Upper lobe of left lung (tissue), 6 donors: ENCODE data around the gene NPHP4. TPM values are rescaled to one million over a fixed set of nuclear protein-coding genes. Genes with fewer than 3 reads are reported as not detected.

ENCODE experiments used
- ATAC-seq, 2 donors: fragments of 200-7000 bp; cut with Tn5 transposase; one replicate each; pipeline ENCODE4 v1.9.1; 2022; ENCODE audit warnings: mild to moderate bottlenecking in 2 of 2, moderate library complexity in 2 of 2; ENCODE audit not compliant: low FRiP score in 2 of 2
- DNase-seq, 2 donors: peaks; one replicate each; pipeline ENCODE4 v3.0.0-alpha.2; 2019 to 2020
- H3K27ac ChIP-seq, 4 donors: fragments of 200-600 bp; sonication (generic); one replicate each; pipeline ENCODE4 v1.5.1; 2016 to 2019
- H3K27me3 ChIP-seq, 4 donors: fragments of 200-600 bp; sonication (generic); one replicate each; pipeline ENCODE4 v1.5.1; 2017 to 2019
- H3K36me3 ChIP-seq, 4 donors: fragments of 200-600 bp; sonication (generic); one replicate each; pipeline ENCODE4 v1.5.1; 2016 to 2019
- H3K4me1 ChIP-seq, 4 donors: fragments of 200-600 bp; sonication (generic); one replicate each; pipeline ENCODE4 v1.5.1; 2018 to 2019
- H3K4me3 ChIP-seq, 4 donors: fragments of 200-600 bp; sonication (generic); one replicate each; pipeline ENCODE4 v1.5.1; 2017 to 2019; ENCODE audit warnings: mild to moderate bottlenecking in 2 of 4, moderate library complexity in 1 of 4
- H3K9me3 ChIP-seq, 4 donors: fragments of 200-600 bp; sonication (generic); one replicate each; pipeline ENCODE4 v1.5.1; 2018 to 2019
- EP300 ChIP-seq, 4 donors: sonication (generic); formaldehyde crosslinking; IDR thresholded peaks; one replicate each; pipeline ENCODE4 v1.5.1; 2017; ENCODE audit warnings: antibody characterized with exemption in 4 of 4, control low read depth in 2 of 4
- POLR2A ChIP-seq, 4 donors: fragments of 450-650 bp; IDR thresholded peaks; one replicate each; pipeline ENCODE4 v1.5.1; 2016 to 2017; ENCODE audit warnings: antibody characterized with exemption in 4 of 4, mild to moderate bottlenecking in 2 of 4
- POLR2AphosphoS5 ChIP-seq, 2 donors: sonication (generic); formaldehyde crosslinking; IDR thresholded peaks; one replicate each; pipeline ENCODE4 v1.5.1; 2017; ENCODE audit warnings: antibody characterized with exemption in 2 of 2
- WGBS, 2 donors: methylation state at CpG; one replicate each; pipeline ENCODE4 v1.1.5; 2017 to 2018; 5-methylcytosine and 5-hydroxymethylcytosine counted together
- total RNA-seq, 6 donors: library from RNA; depleted of rRNA in 4 of 6; stranded (reverse); fragments of >200 nt in 4 of 6; gene quantifications; one replicate each; pipeline versions ENCODE4 v1.1.0 to v1.2.1, GENCODE V29; 2016 to 2021
- TF ChIP-seq, protein P1 (sequence below), 6 experiments: fragments of 450-650 bp in 4 of 6; fragments of 200-600 bp in 2 of 6; sonication (generic) in 2 of 6; IDR thresholded peaks; one replicate each; pipeline ENCODE4 v1.5.1; 2016 to 2019; ENCODE audit warnings: antibody characterized with exemption in 6 of 6
- donor health status: DM: no; HTN: no; CAD: no; lungs with moderate emphysema.
- donor health status: DM: no; HTN: yes; CAD: no; lungs with severe emphysema.

NPHP4 gene
- total RNA-seq, 6 donors from 2014 or later: 13.5 to 45.1 (median 19.9) TPM

DNA sequence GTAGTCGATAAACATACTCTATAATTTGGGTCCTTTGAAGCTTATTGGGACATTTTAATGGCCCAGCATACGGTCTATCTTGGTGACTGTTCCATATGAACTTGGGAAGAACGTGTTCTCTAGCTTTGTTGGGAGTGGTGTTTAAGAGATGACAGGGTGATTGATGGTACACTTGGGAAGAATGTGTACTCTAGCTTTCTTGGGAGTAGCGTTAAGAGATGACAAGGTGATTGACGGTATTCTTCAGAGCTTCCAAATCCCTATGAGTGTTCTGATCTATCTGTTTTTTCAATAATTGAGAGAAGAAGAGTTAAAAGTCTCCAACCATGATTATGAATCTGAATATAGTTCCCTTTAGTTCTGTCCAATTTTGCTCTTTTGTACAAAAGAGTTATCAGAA, 9.4 kb downstream of the NPHP4 start:
- Histone ChIP-seq H3K27me3 (no peaks in the 10 kb centered on the region), H3K36me3 (peaks cover 0 to 14% (median 0%) of the 10 kb centered on the region in 4 donors), H3K9me3 (no peaks in the 10 kb centered on the region), H3K4me3 (no peak overlapping the region), H3K4me1 (peaks cover 0 to 22% (median 13%) of the 10 kb centered on the region in 4 donors), H3K27ac (no peak overlapping the region)
- ATAC-seq (no peak), DNase-seq (no peak)
- WGBS, 2 donors: 72 to 77% methylated on average over 5 of the region's 5 CpGs
- no peak for TF ChIP-seq EP300 (IDR thresholded peaks at IDR 0.05)
- TF ChIP-seq POLR2A (IDR thresholded peaks at IDR 0.05): no peak
- no peak for TF ChIP-seq POLR2AphosphoS5 (IDR thresholded peaks at IDR 0.05)

DNA sequence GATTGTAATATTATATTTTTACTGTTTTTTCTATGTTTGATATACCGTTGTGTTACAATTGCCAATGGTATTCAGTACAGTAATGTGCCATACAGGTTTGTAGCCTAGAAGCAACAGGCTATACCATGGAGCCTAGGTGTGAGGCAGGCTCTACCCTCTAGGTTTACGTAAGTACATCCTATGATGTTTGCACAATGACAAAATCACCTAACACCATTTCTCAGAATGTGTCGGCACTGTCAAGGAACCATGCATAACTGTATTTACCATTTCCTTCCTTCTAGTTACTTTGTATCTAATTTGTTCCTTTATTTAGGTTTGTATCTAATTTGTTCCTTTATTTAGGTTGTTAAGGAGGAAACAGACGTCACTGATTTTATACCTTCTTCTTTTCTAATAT, 9.9 kb downstream of the NPHP4 start:
- no peak for ATAC-seq
- H3K36me3 ChIP-seq: peaks cover 0 to 16% (median 0%) of the 10 kb centered on the region in 4 donors
- no peaks in the 10 kb centered on the region for H3K27me3 ChIP-seq
- H3K4me3 ChIP-seq: no peak overlapping the region
- 69 to 79% methylated on average over 4 of the region's 4 CpGs for WGBS, 2 donors
- TF ChIP-seq POLR2A (IDR thresholded peaks at IDR 0.05) (no peak), EP300 (IDR thresholded peaks at IDR 0.05) (no peak), POLR2AphosphoS5 (IDR thresholded peaks at IDR 0.05) (no peak)
- TF ChIP-seq, protein P1, sequence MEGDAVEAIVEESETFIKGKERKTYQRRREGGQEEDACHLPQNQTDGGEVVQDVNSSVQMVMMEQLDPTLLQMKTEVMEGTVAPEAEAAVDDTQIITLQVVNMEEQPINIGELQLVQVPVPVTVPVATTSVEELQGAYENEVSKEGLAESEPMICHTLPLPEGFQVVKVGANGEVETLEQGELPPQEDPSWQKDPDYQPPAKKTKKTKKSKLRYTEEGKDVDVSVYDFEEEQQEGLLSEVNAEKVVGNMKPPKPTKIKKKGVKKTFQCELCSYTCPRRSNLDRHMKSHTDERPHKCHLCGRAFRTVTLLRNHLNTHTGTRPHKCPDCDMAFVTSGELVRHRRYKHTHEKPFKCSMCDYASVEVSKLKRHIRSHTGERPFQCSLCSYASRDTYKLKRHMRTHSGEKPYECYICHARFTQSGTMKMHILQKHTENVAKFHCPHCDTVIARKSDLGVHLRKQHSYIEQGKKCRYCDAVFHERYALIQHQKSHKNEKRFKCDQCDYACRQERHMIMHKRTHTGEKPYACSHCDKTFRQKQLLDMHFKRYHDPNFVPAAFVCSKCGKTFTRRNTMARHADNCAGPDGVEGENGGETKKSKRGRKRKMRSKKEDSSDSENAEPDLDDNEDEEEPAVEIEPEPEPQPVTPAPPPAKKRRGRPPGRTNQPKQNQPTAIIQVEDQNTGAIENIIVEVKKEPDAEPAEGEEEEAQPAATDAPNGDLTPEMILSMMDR (IDR thresholded peaks at IDR 0.05): no peak
- H3K9me3 ChIP-seq: no peaks in the 10 kb centered on the region
- no peak overlapping the region for H3K27ac ChIP-seq
- peaks cover 0 to 22% (median 13%) of the 10 kb centered on the region in 4 donors for H3K4me1 ChIP-seq
- no peak for DNase-seq

DNA sequence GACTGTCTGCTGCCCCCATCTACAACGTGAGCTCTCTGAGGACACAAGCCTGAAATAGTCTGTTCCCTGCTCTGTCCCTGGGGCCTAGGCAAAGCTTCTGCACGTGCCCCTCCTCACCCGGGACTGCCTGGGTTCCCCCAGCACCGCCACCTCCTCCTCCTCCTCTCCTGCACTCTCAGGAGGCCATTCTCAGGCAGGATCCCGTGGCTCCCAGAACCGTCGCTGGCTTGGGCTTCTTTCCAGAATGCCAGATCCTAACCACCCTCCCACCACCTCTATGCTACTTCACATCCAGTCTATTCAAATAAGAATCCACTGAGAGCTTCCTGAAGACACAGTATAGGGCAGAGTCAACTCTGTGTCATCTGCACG, 11.2 kb downstream of the NPHP4 start:
- Histone ChIP-seq H3K4me3 (no peak overlapping the region), H3K4me1 (peaks cover 0 to 17% (median 12%) of the 10 kb centered on the region in 4 donors), H3K27ac (no peak overlapping the region), H3K36me3 (peaks cover 0 to 29% (median 3%) of the 10 kb centered on the region in 4 donors), H3K9me3 (no peaks in the 10 kb centered on the region), H3K27me3 (no peaks in the 10 kb centered on the region)
- 68% methylated on average over 8 of the region's 8 CpGs for WGBS, 2 donors
- DNase-seq (no peak), ATAC-seq (no peak)
- TF ChIP-seq POLR2AphosphoS5 (IDR thresholded peaks at IDR 0.05) (no peak), POLR2A (IDR thresholded peaks at IDR 0.05) (no peak), EP300 (IDR thresholded peaks at IDR 0.05) (no peak)
- TF ChIP-seq, protein P1 (IDR thresholded peaks at IDR 0.05): no peak

DNA sequence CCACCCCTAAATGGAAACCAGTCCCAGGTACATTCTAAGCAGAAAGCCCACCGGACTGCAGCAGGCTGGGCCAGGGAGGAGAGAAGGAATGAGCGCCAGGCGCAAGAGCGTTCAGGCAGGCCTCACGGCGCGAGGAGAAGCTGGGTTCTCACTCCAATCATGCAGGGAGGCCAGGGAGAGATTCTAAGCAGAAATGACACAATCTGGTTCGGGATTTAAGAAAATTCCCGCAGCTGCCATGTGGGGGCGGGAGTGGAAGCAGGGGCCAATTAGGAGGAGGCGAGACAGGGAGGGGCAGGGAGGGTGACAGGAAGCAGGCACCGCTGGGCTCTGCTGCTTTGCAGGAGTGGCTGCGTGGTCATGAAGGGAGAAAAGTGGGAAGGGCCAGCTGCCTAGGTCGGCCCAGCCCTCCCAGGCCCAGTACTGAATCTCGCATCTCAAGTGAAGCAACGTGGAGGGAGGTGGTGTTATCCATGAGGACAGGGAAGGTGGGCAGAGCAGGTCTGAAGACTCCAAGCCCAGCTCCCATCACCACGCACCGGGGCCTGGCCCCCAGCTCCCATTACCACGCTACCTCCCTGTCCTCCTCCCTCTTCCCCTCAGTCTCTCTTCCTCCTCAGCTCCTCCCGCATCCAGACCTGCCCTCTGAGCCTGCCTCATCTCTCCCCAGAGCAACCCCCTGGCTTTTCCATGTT, 11.8 kb downstream of the NPHP4 start:
- TF ChIP-seq POLR2AphosphoS5 (IDR thresholded peaks at IDR 0.05) (no peak), POLR2A (IDR thresholded peaks at IDR 0.05) (no peak), EP300 (IDR thresholded peaks at IDR 0.05) (no peak)
- TF ChIP-seq, protein P1 (IDR thresholded peaks at IDR 0.05): no peak
- Histone ChIP-seq H3K4me3 (no peak overlapping the region), H3K36me3 (peaks cover 0 to 31% (median 3%) of the 10 kb centered on the region in 4 donors), H3K27me3 (no peaks in the 10 kb centered on the region), H3K9me3 (no peaks in the 10 kb centered on the region), H3K4me1 (peaks cover 0 to 12% (median 8%) of the 10 kb centered on the region in 4 donors), H3K27ac (no peak overlapping the region)
- ATAC-seq: peak in 1 of 2 donors; percentile 79
- 73 to 78% methylated on average over 20 of the region's 20 CpGs for WGBS, 2 donors
- no peak for DNase-seq

DNA sequence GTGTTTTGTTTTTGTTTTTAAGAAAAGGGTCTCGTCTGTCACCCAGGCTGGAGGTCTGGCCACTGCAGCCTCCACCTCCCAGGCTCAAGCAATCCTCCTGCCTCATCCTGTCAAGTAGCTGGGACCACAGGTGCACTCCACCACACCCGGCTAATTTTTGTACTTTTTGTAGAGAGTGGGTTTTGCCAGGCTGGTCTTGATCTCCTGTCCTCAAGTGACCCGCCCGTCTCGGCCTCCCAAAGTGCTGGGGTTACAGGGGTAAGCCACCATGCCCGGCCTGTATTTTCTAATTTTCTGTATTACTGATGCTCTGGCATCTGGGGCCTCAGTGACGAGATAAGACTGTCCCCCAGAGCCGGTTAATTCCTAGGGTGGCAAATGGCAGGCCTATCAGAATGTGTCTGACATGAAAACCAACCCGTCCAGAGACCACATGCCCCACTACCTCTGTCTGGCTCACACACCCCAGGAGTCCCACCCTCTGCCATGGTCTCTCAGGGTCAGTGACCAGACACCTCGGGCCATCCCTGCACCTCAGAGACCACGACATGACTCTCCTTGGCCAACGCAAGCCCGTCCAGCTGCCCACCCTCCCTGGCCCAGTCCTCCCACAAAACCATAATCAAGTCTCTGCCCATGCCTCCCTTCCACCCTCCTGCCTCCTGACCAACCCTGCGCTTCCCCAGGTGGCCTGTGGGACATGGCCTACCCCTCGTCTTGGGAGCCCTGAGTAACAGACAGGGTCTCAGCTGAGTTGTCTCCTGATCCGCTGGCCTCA, 12.5 kb downstream of the NPHP4 start:
- Histone ChIP-seq H3K27ac (no peak overlapping the region), H3K9me3 (no peaks in the 10 kb centered on the region), H3K4me3 (no peak overlapping the region), H3K36me3 (peaks cover 0 to 32% (median 3%) of the 10 kb centered on the region in 4 donors), H3K4me1 (peaks cover 0 to 9% (median 5%) of the 10 kb centered on the region in 4 donors), H3K27me3 (no peaks in the 10 kb centered on the region)
- TF ChIP-seq POLR2A (IDR thresholded peaks at IDR 0.05) (no peak), POLR2AphosphoS5 (IDR thresholded peaks at IDR 0.05) (no peak), EP300 (IDR thresholded peaks at IDR 0.05) (no peak)
- WGBS, 2 donors: 93 to 94% methylated on average over 16 of the region's 16 CpGs
- ATAC-seq (no peak), DNase-seq (no peak)
